GM06990 (cell line): Measurements from ENCODE around the gene REST.
"Not testable (repeated sequence)": the region's sequence is repeated elsewhere in the genome, so short reads cannot be mapped to it uniquely, and the experiment has no call there.

ENCODE experiments used
- DNase-seq: peaks from one replicate; pipeline ENCODE4 v3.0.0-alpha.2; 2011; ENCODE audit not compliant: insufficient read length; ENCODE audit errors: extremely low read depth
- H3K27me3 ChIP-seq: replicated peaks from 2 replicates; pipeline ENCODE4 v1.6.0; 2011; ENCODE audit warnings: low read length; ENCODE audit not compliant: control insufficient read depth, insufficient read depth
- H3K36me3 ChIP-seq: 2 replicates; pipeline ENCODE4 v1.5.1; 2011; ENCODE audit warnings: low read length; ENCODE audit not compliant: control insufficient read depth, insufficient read depth
- H3K4me3 ChIP-seq: replicated peaks from 2 replicates; pipeline ENCODE4 v1.5.1; 2011; ENCODE audit warnings: low read depth, mild to moderate bottlenecking, control low read depth, low read length
- TF ChIP-seq, protein P1 (sequence below): IDR thresholded peaks from 2 replicates; pipeline ENCODE4 v1.5.1; 2011; ENCODE audit warnings: low read length, control low read depth, mild to moderate bottlenecking, inconsistent platforms; ENCODE audit not compliant: insufficient read depth, poor library complexity, severe bottlenecking

REST gene

DNA sequence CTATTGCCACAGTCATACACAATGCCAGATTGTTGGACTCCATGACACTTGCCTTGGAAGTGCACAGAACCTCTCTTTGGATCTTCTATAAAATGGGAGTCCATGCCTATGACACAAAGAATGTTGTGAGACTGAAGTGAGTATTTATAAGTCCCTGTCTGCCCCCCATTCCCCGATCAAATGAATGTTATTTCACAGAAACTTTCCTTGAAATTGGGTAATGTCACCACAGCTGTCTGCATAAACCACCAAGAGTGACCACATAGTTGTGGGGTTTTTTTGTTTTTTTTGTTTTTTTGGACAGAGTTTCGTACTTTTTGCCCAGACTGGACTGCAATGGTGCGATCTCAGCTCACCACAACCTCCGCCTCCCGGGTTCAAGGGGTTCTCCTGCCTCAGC lies 27.1 kb upstream of the REST start:
- Histone ChIP-seq H3K36me3 (no peaks in the 10 kb centered on the region), H3K27me3 (no peaks in the 10 kb centered on the region), H3K4me3 (no peak overlapping the region)
- TF ChIP-seq, protein P1, sequence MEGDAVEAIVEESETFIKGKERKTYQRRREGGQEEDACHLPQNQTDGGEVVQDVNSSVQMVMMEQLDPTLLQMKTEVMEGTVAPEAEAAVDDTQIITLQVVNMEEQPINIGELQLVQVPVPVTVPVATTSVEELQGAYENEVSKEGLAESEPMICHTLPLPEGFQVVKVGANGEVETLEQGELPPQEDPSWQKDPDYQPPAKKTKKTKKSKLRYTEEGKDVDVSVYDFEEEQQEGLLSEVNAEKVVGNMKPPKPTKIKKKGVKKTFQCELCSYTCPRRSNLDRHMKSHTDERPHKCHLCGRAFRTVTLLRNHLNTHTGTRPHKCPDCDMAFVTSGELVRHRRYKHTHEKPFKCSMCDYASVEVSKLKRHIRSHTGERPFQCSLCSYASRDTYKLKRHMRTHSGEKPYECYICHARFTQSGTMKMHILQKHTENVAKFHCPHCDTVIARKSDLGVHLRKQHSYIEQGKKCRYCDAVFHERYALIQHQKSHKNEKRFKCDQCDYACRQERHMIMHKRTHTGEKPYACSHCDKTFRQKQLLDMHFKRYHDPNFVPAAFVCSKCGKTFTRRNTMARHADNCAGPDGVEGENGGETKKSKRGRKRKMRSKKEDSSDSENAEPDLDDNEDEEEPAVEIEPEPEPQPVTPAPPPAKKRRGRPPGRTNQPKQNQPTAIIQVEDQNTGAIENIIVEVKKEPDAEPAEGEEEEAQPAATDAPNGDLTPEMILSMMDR = no peak
- DNase-seq = no peak

GRCh38 chr4:56884511-56884910 lies 23.2 kb upstream of the REST start:
- not testable (repeated sequence) for DNase-seq, H3K36me3 ChIP-seq

GRCh38 chr4:56892691-56893090 lies 15.0 kb upstream of the REST start:
- no peak overlapping the region for H3K4me3 ChIP-seq
- H3K36me3 ChIP-seq = no peaks in the 10 kb centered on the region
- TF ChIP-seq, protein P1 = no peak
- no peak for DNase-seq
- no peaks in the 10 kb centered on the region for H3K27me3 ChIP-seq

More at GRCh38 chr4:56884511-56884910, 23.2 kb upstream of the REST start:
- H3K27me3 ChIP-seq, H3K4me3 ChIP-seq: not testable (repeated sequence)

GRCh38 chr4:56897842-56898241 lies 9.9 kb upstream of the REST start:
- not testable (repeated sequence) for H3K27me3 ChIP-seq, H3K36me3 ChIP-seq, DNase-seq, H3K4me3 ChIP-seq

GRCh38 chr4:56900186-56900585 lies 7.5 kb upstream of the REST start:
- DNase-seq = not testable (repeated sequence)

DNA sequence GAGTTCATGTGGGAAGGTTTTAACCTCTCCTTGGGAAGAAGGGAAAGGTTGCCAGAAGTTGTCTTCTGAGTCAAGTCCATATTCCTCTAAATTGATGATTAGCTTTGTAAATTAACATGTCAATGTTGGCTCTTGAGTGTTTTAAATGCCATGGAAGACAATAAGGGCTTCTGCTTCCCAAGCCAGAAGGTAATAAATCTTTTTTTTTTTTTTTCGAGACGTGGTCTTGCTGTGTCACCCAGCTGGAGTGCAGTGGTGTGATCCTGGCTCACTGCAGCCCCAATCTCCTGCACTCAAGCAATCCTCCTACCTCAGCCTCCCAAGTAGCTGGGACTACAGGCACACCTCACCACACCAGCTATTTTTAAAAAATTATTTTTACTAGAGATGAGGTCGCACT lies 5.0 kb upstream of the REST start:
- TF ChIP-seq, protein P1 = no peak
- no peak for DNase-seq
- no peaks in the 10 kb centered on the region for H3K36me3 ChIP-seq
- no peaks in the 10 kb centered on the region; the same call in none of the 2 replicates for H3K27me3 ChIP-seq
- H3K4me3 ChIP-seq = no peak overlapping the region

More at GRCh38 chr4:56900186-56900585, 7.5 kb upstream of the REST start:
- not testable (repeated sequence) for H3K27me3 ChIP-seq, H3K4me3 ChIP-seq, H3K36me3 ChIP-seq

DNA sequence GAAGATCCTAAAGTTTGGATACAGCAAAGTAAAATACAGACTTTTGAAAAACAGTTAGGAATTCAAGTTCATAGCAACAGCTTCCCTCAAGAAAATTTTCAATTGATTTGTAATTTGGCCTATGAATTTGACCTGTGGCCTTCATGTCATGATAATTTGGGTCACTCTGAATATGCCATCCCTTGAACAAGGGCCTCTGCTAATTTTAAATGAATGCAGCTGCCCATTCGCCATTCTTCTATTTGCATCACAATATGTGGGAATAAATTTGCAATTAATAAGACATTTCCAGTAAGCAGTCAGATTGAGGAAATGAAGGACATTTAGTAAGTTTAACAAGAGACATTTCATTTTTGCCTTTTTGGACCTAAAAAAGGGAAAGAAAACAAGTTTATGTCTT lies 1.9 kb upstream of the REST start:
- Histone ChIP-seq H3K4me3 (no peak overlapping the region), H3K36me3 (no peaks in the 10 kb centered on the region), H3K27me3 (no peaks in the 10 kb centered on the region; the same call in none of the 2 replicates)
- DNase-seq = no peak
- TF ChIP-seq, protein P1 = no peak
